Tibial nerve (tissue), 4 donors: Measurements from ENCODE around the gene FBXO46. TPM values are rescaled to one million over a fixed set of nuclear protein-coding genes. Genes with fewer than 3 reads are reported as not detected.

ENCODE experiments used
- DNase-seq, 2 donors: peaks; one replicate each; pipeline ENCODE4 v3.0.0-alpha.2; 2019; ENCODE audit warnings: low spot score in 2 of 2
- H3K27ac ChIP-seq, 4 donors: fragments of 200-600 bp; sonication (generic) in 3 of 4; one replicate each; pipeline ENCODE4 v1.5.1; 2017 to 2019; ENCODE audit warnings: mild to moderate bottlenecking in 1 of 4
- H3K27me3 ChIP-seq, 2 donors: fragments of 200-600 bp; sonication (generic) in 1 of 2; one replicate each; pipeline versions ENCODE4 v1.5.1 to v1.6.0; 2017 to 2019
- H3K36me3 ChIP-seq, 3 donors: fragments of 200-600 bp; sonication (generic); one replicate each; pipeline ENCODE4 v1.5.1; 2018 to 2019
- H3K4me1 ChIP-seq, 4 donors: fragments of 200-600 bp; sonication (generic) in 3 of 4; one replicate each; pipeline ENCODE4 v1.5.1; 2017 to 2019
- H3K4me3 ChIP-seq, 4 donors: fragments of 200-600 bp; sonication (generic) in 3 of 4; one replicate each; pipeline ENCODE4 v1.5.1; 2017 to 2019; ENCODE audit warnings: mild to moderate bottlenecking in 1 of 4, moderate library complexity in 1 of 4
- H3K9me3 ChIP-seq, 4 donors: fragments of 200-600 bp; sonication (generic) in 3 of 4; one replicate each; pipeline ENCODE4 v1.5.1; 2017 to 2019
- CTCF ChIP-seq, 5 experiments: fragments of 200-600 bp in 3 of 5; fragments of 450-650 bp in 2 of 5; sonication (generic) in 3 of 5; IDR thresholded peaks; one replicate each; pipeline ENCODE4 v1.5.1; 2016 to 2019; ENCODE audit warnings: antibody characterized with exemption in 5 of 5, mild to moderate bottlenecking in 3 of 5, moderate library complexity in 2 of 5
- EP300 ChIP-seq, 2 donors: sonication (generic); formaldehyde crosslinking; IDR thresholded peaks; one replicate each; pipeline ENCODE4 v1.6.1; 2017; ENCODE audit warnings: antibody characterized with exemption in 2 of 2, mild to moderate bottlenecking in 1 of 2
- POLR2A ChIP-seq, 2 donors: fragments of 450-650 bp; IDR thresholded peaks; one replicate each; pipeline ENCODE4 v1.6.1; 2017; ENCODE audit warnings: antibody characterized with exemption in 2 of 2, mild to moderate bottlenecking in 2 of 2, moderate library complexity in 2 of 2
- WGBS, 2 donors: methylation state at CpG; one replicate each; pipeline ENCODE4 v1.1.5; 2018; 5-methylcytosine and 5-hydroxymethylcytosine counted together
- total RNA-seq, 4 donors: library from RNA; depleted of rRNA; stranded (reverse); fragments of >200 nt; gene quantifications; one replicate each; pipeline ENCODE4 v1.1.0, GENCODE V29; 2016

FBXO46 gene
- total RNA-seq, 4 donors from 2014 or later: 9.8 to 15.9 (median 13.7) TPM

GRCh38 chr19:45777395-45777961 is 46.8 kb upstream of the FBXO46 start:
- peaks cover 0 to 45% (median 29%) of the 10 kb centered on the region in 4 donors for H3K4me1 ChIP-seq
- no peak for DNase-seq
- H3K9me3 ChIP-seq: no peaks in the 10 kb centered on the region
- no peak overlapping the region for H3K27ac ChIP-seq
- TF ChIP-seq POLR2A (IDR thresholded peaks at IDR 0.05): no peak
- H3K36me3 ChIP-seq: peaks cover 0 to 44% (median 0%) of the 10 kb centered on the region in 3 donors
- H3K27me3 ChIP-seq: no peaks in the 10 kb centered on the region
- no peak overlapping the region for H3K4me3 ChIP-seq
- 90 to 93% methylated on average over 15 to 34 of the region's 34 CpGs for WGBS, 2 donors

- Histone ChIP-seq H3K27ac (no peak overlapping the region), H3K9me3 (no peaks in the 10 kb centered on the region), H3K36me3 (peaks cover 0 to 56% (median 0%) of the 10 kb centered on the region in 3 donors), H3K27me3 (no peaks in the 10 kb centered on the region), H3K4me3 (no peak overlapping the region), H3K4me1 (peaks cover 0 to 33% (median 12%) of the 10 kb centered on the region in 4 donors)
- no peak for DNase-seq
- TF ChIP-seq EP300 (IDR thresholded peaks at IDR 0.05) (no peak), CTCF (IDR thresholded peaks at IDR 0.05) (no peak), POLR2A (IDR thresholded peaks at IDR 0.05) (no peak)
- WGBS, 2 donors: 81 to 85% methylated on average over 9 of the region's 9 CpGs
Observed at GRCh38 chr19:45774765-45775164, 44.1 kb upstream of the FBXO46 start.

GRCh38 chr19:45773384-45773783 is 42.7 kb upstream of the FBXO46 start:
- TF ChIP-seq EP300 (IDR thresholded peaks at IDR 0.05) (no peak), CTCF (IDR thresholded peaks at IDR 0.05) (no peak), POLR2A (IDR thresholded peaks at IDR 0.05) (no peak)
- Histone ChIP-seq H3K36me3 (peaks cover 0 to 52% (median 0%) of the 10 kb centered on the region in 3 donors), H3K9me3 (no peaks in the 10 kb centered on the region), H3K27me3 (no peaks in the 10 kb centered on the region), H3K4me3 (no peak overlapping the region), H3K4me1 (peaks cover 0 to 19% (median 8%) of the 10 kb centered on the region in 4 donors), H3K27ac (no peak overlapping the region)
- WGBS, 2 donors: 41 to 48% methylated on average over 2 of the region's 2 CpGs
- DNase-seq: no peak

GRCh38 chr19:45772912-45773311 is 42.2 kb upstream of the FBXO46 start:
- DNase-seq: no peak
- no peaks in the 10 kb centered on the region for H3K9me3 ChIP-seq
- 87 to 97% methylated on average over 3 of the region's 3 CpGs for WGBS, 2 donors
- H3K4me1 ChIP-seq: peaks cover 0 to 15% (median 8%) of the 10 kb centered on the region in 4 donors
- H3K36me3 ChIP-seq: peaks cover 0 to 47% (median 0%) of the 10 kb centered on the region in 3 donors
- no peak overlapping the region for H3K4me3 ChIP-seq
- peak overlapping the region in 2 of 4 donors; percentile 90 to 97 for H3K27ac ChIP-seq
- no peak for TF ChIP-seq CTCF (IDR thresholded peaks at IDR 0.05)
- no peak for TF ChIP-seq EP300 (IDR thresholded peaks at IDR 0.05)
- no peak for TF ChIP-seq POLR2A (IDR thresholded peaks at IDR 0.05)
- no peaks in the 10 kb centered on the region for H3K27me3 ChIP-seq

- H3K27ac ChIP-seq: peak overlapping the region in 3 of 4 donors; percentile 90 to 97 (median 97)
- H3K4me3 ChIP-seq: no peak overlapping the region
- H3K9me3 ChIP-seq: no peaks in the 10 kb centered on the region
- no peak for DNase-seq
- WGBS, 2 donors: 72 to 74% methylated on average over 14 of the region's 14 CpGs
- peaks cover 0 to 16% (median 8%) of the 10 kb centered on the region in 4 donors for H3K4me1 ChIP-seq
- no peaks in the 10 kb centered on the region for H3K27me3 ChIP-seq
- H3K36me3 ChIP-seq: peaks cover 0 to 41% (median 0%) of the 10 kb centered on the region in 3 donors
- TF ChIP-seq POLR2A (IDR thresholded peaks at IDR 0.05) (no peak), EP300 (IDR thresholded peaks at IDR 0.05) (no peak), CTCF (IDR thresholded peaks at IDR 0.05) (no peak)
Observed at GRCh38 chr19:45772130-45772840, 41.6 kb upstream of the FBXO46 start.
